Karpas-422 (cell line): ENCODE measurements around the gene LYPD6. TPM values are rescaled to one million over a fixed set of nuclear protein-coding genes. Genes with fewer than 3 reads are reported as not detected.

Source experiments
- DNase-seq: peaks from one replicate; pipeline ENCODE4 v3.0.0-alpha.2; 2015
- H2AFZ ChIP-seq: fragments of 200-600 bp; sonication (generic); 2 replicates; pipeline ENCODE4 v1.6.1; 2014; ENCODE audit warnings: antibody characterized with exemption, low read length, mixed read lengths
- H3K27ac ChIP-seq: fragments of 200-600 bp; sonication (generic); 2 replicates; pipeline ENCODE4 v1.5.1; 2014; ENCODE audit warnings: mild to moderate bottlenecking, low read length, moderate library complexity
- H3K27me3 ChIP-seq: fragments of 200-600 bp; sonication (generic); 2 replicates; pipeline ENCODE4 v1.6.1; 2014; ENCODE audit warnings: low read length, mixed read lengths
- H3K36me3 ChIP-seq: fragments of 200-600 bp; sonication (generic); 2 replicates; pipeline ENCODE4 v1.6.1; 2014; ENCODE audit warnings: low read length, mixed read lengths; ENCODE audit not compliant: insufficient read depth
- H3K4me1 ChIP-seq: fragments of 200-600 bp; sonication (generic); 2 replicates; pipeline ENCODE4 v1.6.1; 2014; ENCODE audit warnings: mild to moderate bottlenecking, low read length, mixed read lengths
- H3K4me2 ChIP-seq: fragments of 200-600 bp; sonication (generic); 2 replicates; pipeline ENCODE4 v1.6.1; 2014; ENCODE audit warnings: low read length, low read depth, mild to moderate bottlenecking; ENCODE audit not compliant: poor library complexity, severe bottlenecking
- H3K4me3 ChIP-seq: fragments of 200-600 bp; sonication (generic); 2 replicates; pipeline ENCODE4 v1.5.1; 2014; ENCODE audit warnings: mild to moderate bottlenecking, antibody characterized with exemption, low read length, mixed read lengths
- H3K79me2 ChIP-seq: fragments of 200-600 bp; sonication (generic); 2 replicates; pipeline ENCODE4 v1.6.1; 2014; ENCODE audit warnings: mild to moderate bottlenecking, low read length, mixed read lengths
- H3K9ac ChIP-seq: fragments of 200-600 bp; sonication (generic); 2 replicates; pipeline ENCODE4 v1.6.0; 2014; ENCODE audit warnings: low read length
- H3K9me2 ChIP-seq: fragments of 200-600 bp; sonication (generic), shearing (Covaris generic); replicated peaks from 2 replicates; pipeline ENCODE4 v1.6.0; 2014; ENCODE audit warnings: mild to moderate bottlenecking, low read length, moderate library complexity; ENCODE audit not compliant: insufficient read depth
- H3K9me3 ChIP-seq: fragments of 300-700, 200-600 bp; sonication (generic); 2 replicates; pipeline ENCODE4 v1.6.1; 2014; ENCODE audit warnings: low read length, mixed read lengths
- H4K20me1 ChIP-seq: fragments of 200-600 bp; sonication (generic); 2 replicates; pipeline ENCODE4 v1.6.1; 2014; ENCODE audit warnings: mild to moderate bottlenecking, antibody characterized with exemption, low read length, low read depth; ENCODE audit not compliant: insufficient read depth
- total RNA-seq: library from RNA; depleted of rRNA; stranded (reverse); fragments of >200 nt; shearing (Covaris generic); gene quantifications from 2 replicates; pipeline ENCODE4 v1.2.3, GENCODE V29; 2014; ENCODE audit warnings: low replicate concordance

Gene LYPD6
- total RNA-seq, 1 experiment from 2014 or later: not detected

DNA sequence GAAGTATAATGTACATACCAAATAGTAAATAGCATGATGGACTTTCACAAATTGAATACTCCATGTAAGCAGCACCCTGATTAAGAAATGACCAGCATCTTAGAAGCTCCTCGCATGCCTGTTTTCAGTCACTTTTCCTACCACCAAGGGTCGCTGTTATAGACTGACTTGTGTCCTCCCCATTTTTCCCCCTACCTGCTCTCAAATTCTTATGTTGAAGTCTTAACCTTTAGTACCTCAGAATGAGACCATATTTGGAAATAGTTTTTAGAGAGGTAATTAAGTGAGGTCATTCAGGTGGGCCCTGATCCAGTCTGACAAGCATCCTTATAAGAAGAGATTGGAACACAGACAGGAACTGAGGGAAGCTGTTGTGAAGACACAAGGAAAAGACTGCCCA is 125.9 kb downstream of the LYPD6 start:
- no peaks in the 10 kb centered on the region for H3K9me2 ChIP-seq
- H4K20me1 ChIP-seq: no peaks in the 10 kb centered on the region
- no peak overlapping the region for H3K4me2 ChIP-seq
- H2AFZ ChIP-seq: no peak overlapping the region
- H3K27me3 ChIP-seq: no peaks in the 10 kb centered on the region
- H3K4me1 ChIP-seq: no peaks in the 10 kb centered on the region
- H3K79me2 ChIP-seq: no peaks in the 10 kb centered on the region
- H3K36me3 ChIP-seq: no peaks in the 10 kb centered on the region
- H3K4me3 ChIP-seq: no peak overlapping the region
- H3K27ac ChIP-seq: no peak overlapping the region
- H3K9ac ChIP-seq: no peak overlapping the region
- no peak for DNase-seq
- no peaks in the 10 kb centered on the region for H3K9me3 ChIP-seq

DNA sequence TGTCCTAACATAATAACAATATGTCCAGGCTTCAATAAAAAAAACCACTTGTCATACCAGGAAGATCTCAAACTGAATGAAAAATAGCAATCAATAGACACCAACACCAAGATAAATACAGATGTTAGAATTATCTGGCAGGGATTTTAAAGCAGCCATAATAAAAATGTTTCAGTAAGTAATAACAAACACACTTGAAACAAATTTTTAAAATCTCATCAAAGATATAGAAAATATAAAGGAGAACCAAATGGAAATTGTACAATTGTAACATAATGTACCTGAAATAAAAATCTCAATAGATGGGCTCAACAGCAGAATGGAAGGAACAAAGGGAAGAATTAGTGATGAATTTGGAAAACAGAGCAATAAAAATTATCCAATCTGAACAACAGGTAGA is 128.1 kb downstream of the LYPD6 start:
- H3K9me2 ChIP-seq: no peaks in the 10 kb centered on the region
- DNase-seq: no peak
- H4K20me1 ChIP-seq: no peaks in the 10 kb centered on the region
- no peak overlapping the region for H3K4me2 ChIP-seq
- H3K4me1 ChIP-seq: no peaks in the 10 kb centered on the region
- no peak overlapping the region for H3K9ac ChIP-seq
- H3K79me2 ChIP-seq: no peaks in the 10 kb centered on the region
- no peak overlapping the region for H2AFZ ChIP-seq
- no peaks in the 10 kb centered on the region for H3K27me3 ChIP-seq
- no peak overlapping the region for H3K4me3 ChIP-seq
- H3K9me3 ChIP-seq: no peaks in the 10 kb centered on the region
- no peak overlapping the region for H3K27ac ChIP-seq
- no peaks in the 10 kb centered on the region for H3K36me3 ChIP-seq

DNA sequence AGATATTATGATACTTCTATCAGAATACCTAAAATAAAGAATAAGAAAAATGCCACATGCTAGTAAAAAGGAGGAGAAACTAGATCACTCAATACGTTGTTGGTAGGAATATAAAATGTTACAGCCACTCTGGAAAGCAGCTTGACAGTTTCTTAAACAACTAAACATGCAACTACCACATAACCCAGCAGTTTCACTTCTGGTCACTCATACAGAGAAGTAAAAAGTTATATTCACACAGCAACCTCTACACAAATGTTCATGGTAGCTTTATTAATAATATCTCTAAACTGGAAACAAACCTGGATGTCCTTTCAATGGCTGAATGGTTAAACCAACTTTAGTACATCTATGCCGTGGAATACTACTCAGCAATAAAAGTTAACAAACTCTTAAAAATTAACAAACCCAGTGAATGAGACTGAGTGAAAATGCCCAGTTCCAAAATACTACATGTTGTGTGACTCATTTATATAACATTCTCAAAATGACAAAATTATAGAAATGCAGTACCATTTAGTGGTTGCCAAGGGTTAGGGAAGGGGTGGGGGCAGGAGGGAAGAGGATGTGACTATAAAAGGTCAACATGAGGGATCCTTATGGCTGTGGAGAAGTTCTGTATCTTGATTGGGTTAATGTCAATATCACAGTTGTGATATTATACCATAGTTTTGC is 133.1 kb downstream of the LYPD6 start:
- no peak overlapping the region for H3K4me2 ChIP-seq
- no peaks in the 10 kb centered on the region for H3K36me3 ChIP-seq
- no peaks in the 10 kb centered on the region for H3K4me1 ChIP-seq
- no peaks in the 10 kb centered on the region for H3K27me3 ChIP-seq
- H4K20me1 ChIP-seq: no peaks in the 10 kb centered on the region
- no peak overlapping the region for H3K9ac ChIP-seq
- no peak overlapping the region for H3K4me3 ChIP-seq
- DNase-seq: no peak
- no peak overlapping the region for H2AFZ ChIP-seq
- H3K9me3 ChIP-seq: no peaks in the 10 kb centered on the region
- no peak overlapping the region for H3K27ac ChIP-seq
- no peaks in the 10 kb centered on the region for H3K79me2 ChIP-seq
- H3K9me2 ChIP-seq: no peaks in the 10 kb centered on the region

DNA sequence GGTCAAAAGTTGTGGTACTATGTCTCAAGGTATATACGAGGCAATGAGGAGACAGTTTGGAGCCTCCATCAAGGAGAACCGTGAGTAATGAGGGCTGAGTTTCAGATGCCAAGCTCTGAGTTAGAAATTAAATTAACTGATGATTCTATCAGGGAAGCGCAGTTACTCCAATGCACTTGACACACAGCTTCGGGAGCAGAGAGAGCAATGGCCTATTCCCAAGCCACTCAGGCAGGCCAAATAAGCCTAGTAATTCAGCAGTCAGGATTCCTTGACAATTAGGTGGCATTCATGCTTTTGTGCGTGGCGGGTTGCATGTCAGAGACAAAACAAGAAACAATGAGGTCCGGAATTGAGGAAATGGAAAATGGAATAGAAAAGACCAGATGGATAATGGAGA is 134.0 kb downstream of the LYPD6 start:
- Histone ChIP-seq H3K79me2 (no peaks in the 10 kb centered on the region), H3K9ac (no peak overlapping the region), H3K9me2 (no peaks in the 10 kb centered on the region), H3K4me3 (no peak overlapping the region), H3K27ac (no peak overlapping the region), H2AFZ (no peak overlapping the region), H3K4me2 (no peak overlapping the region), H3K4me1 (no peaks in the 10 kb centered on the region), H3K27me3 (no peaks in the 10 kb centered on the region), H4K20me1 (no peaks in the 10 kb centered on the region), H3K9me3 (no peaks in the 10 kb centered on the region), H3K36me3 (no peaks in the 10 kb centered on the region)
- no peak for DNase-seq

DNA sequence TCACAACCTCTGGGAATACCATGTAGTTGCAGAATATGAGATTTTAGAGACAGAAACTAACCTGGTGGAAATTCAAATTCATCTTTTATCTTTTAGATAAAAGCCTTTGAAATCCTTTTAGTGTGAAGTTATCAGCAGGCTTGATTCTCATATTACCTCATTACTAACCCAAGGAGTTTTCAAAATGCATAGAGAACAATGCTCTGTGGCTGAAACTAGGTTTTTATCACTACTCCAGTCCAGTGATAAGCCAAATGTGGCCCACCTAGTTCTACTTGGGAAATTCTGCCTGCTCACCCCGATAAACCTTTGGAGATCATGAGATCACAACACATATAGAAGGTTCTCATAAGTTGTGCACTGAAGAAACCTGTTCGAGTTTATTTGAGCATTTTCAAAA is 135.5 kb downstream of the LYPD6 start:
- Histone ChIP-seq H3K4me3 (no peak overlapping the region), H3K9ac (no peak overlapping the region), H3K4me1 (no peaks in the 10 kb centered on the region), H3K27ac (no peak overlapping the region), H3K4me2 (no peak overlapping the region), H3K9me3 (no peaks in the 10 kb centered on the region), H3K27me3 (no peaks in the 10 kb centered on the region), H2AFZ (no peak overlapping the region), H3K79me2 (no peaks in the 10 kb centered on the region), H3K36me3 (no peaks in the 10 kb centered on the region), H4K20me1 (no peaks in the 10 kb centered on the region), H3K9me2 (no peaks in the 10 kb centered on the region)
- DNase-seq: no peak

DNA sequence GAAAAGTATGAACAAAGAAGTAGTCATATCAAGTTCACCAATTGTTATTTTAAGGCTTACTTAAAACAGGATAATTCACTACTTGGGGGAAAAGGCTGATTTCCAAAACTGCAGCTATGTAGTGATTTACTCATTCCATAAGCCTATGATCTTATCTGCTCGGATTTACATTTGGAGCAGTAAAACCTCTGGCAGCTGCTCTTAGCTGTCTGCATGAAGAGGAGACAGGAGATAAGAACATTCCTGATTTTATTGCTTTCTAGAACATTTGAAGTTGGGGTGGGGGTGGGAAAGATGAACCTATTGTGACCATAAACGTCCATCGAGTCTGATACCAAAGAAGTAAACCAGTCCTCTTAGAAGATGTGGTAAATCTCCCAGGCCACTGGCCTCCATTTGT is 136.2 kb downstream of the LYPD6 start:
- H3K27me3 ChIP-seq: no peaks in the 10 kb centered on the region
- no peak overlapping the region for H3K4me2 ChIP-seq
- H2AFZ ChIP-seq: no peak overlapping the region
- H3K4me1 ChIP-seq: no peaks in the 10 kb centered on the region
- no peaks in the 10 kb centered on the region for H3K36me3 ChIP-seq
- H3K9ac ChIP-seq: no peak overlapping the region
- no peaks in the 10 kb centered on the region for H3K79me2 ChIP-seq
- no peak overlapping the region for H3K4me3 ChIP-seq
- H3K27ac ChIP-seq: no peak overlapping the region
- no peaks in the 10 kb centered on the region for H3K9me3 ChIP-seq
- H4K20me1 ChIP-seq: no peaks in the 10 kb centered on the region
- no peak for DNase-seq
- H3K9me2 ChIP-seq: no peaks in the 10 kb centered on the region

DNA sequence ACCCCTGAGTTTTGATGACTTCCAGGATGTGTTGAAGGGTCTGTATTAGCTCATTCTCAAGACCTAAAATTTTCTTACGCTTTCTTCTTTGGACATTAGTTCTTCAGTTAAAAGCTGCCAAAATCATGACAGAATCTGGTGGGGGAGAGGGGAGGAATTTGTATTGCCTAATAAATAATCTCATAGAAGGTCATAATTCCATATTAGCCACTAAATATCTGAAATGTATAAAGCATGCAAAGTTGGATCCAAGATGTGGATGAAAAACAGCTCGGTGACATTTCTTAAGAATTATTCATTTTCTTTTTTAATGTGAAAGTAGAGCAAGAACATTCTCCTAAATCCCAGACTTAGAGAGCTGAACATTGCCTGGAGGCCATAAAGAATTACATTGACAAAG is 137.0 kb downstream of the LYPD6 start:
- H2AFZ ChIP-seq: no peak overlapping the region
- H3K4me1 ChIP-seq: no peaks in the 10 kb centered on the region
- no peaks in the 10 kb centered on the region for H3K27me3 ChIP-seq
- no peak overlapping the region for H3K27ac ChIP-seq
- H4K20me1 ChIP-seq: no peaks in the 10 kb centered on the region
- no peak overlapping the region for H3K4me2 ChIP-seq
- DNase-seq: no peak
- no peaks in the 10 kb centered on the region for H3K36me3 ChIP-seq
- H3K9ac ChIP-seq: no peak overlapping the region
- no peak overlapping the region for H3K4me3 ChIP-seq
- no peaks in the 10 kb centered on the region for H3K9me3 ChIP-seq
- no peaks in the 10 kb centered on the region for H3K79me2 ChIP-seq
- no peaks in the 10 kb centered on the region for H3K9me2 ChIP-seq

DNA sequence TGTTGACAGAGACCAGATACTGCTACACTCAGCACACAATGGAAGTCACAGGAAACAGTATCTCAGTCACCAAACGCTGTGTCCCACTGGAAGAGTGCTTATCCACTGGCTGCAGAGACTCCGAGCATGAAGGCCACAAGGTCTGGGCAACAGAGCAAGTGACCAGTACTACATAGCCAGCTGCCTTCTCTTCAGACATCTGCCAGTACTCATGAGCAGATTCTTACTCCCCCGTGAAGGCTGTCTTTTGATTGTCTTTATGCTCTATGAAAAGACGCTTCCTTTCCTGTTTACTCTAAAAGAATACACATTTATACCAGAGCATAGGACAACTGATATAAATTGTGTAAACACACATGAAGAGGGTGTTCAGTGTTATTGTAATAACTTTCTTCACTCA is 138.2 kb downstream of the LYPD6 start:
- Histone ChIP-seq H3K27ac (no peak overlapping the region), H3K4me1 (no peaks in the 10 kb centered on the region), H3K9ac (no peak overlapping the region), H4K20me1 (no peaks in the 10 kb centered on the region), H3K4me2 (no peak overlapping the region), H3K36me3 (no peaks in the 10 kb centered on the region), H3K79me2 (no peaks in the 10 kb centered on the region), H2AFZ (no peak overlapping the region), H3K4me3 (no peak overlapping the region), H3K9me3 (no peaks in the 10 kb centered on the region), H3K27me3 (no peaks in the 10 kb centered on the region), H3K9me2 (no peaks in the 10 kb centered on the region)
- DNase-seq: no peak

DNA sequence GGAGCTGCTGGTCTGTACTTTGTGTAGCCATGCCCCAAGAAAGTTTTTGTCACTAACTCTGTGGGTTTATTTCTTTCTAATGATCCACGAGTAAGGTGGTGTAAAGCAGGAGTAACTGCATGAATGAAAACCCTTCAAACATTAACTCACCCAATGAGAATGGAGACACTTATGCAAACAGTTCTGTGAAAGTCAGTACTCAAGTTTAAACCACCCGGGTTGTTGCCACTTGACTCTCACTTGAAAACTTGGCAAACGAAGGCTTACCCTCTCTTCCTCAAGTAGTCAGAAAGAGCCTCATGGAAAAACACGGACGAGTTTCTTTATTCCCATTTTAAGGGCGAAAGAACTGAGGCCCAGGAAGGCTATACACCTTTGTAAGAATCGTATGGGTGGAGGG is 139.7 kb downstream of the LYPD6 start:
- Histone ChIP-seq H3K9me3 (no peaks in the 10 kb centered on the region), H3K27ac (no peak overlapping the region), H3K4me1 (no peaks in the 10 kb centered on the region), H2AFZ (no peak overlapping the region), H3K4me3 (no peak overlapping the region), H4K20me1 (no peaks in the 10 kb centered on the region), H3K9ac (no peak overlapping the region), H3K36me3 (no peaks in the 10 kb centered on the region), H3K27me3 (no peaks in the 10 kb centered on the region), H3K79me2 (no peaks in the 10 kb centered on the region), H3K4me2 (no peak overlapping the region), H3K9me2 (no peaks in the 10 kb centered on the region)
- no peak for DNase-seq
